ENCODE results near the gene LAPTM5. TPM values are rescaled to one million over a fixed set of nuclear protein-coding genes. Genes with fewer than 3 reads are reported as not detected.
A peak's percentile ranks its signal among the peaks of the same experiment; 100 is the strongest.

LAPTM5 gene
- total and polyA plus RNA-seq, 5 donors from 2014 or later = 552 to 687 (median 589) TPM

- Mint-ChIP-seq H3K9me3 (no peaks in the 10 kb centered on the region), H3K36me3 (no peaks in the 10 kb centered on the region), H3K27me3 (peaks cover 4% of the 10 kb centered on the region), H3K27ac (no peak overlapping the region), H3K4me3 (no peak overlapping the region), H3K4me1 (no peaks in the 10 kb centered on the region)
- H3K36me3 ChIP-seq (ENCODE audit: control insufficient read depth, insufficient read depth, low read length) = no peaks in the 10 kb centered on the region
- H3K27me3 ChIP-seq (ENCODE audit: control insufficient read depth, insufficient read depth, low read length) = no peaks in the 10 kb centered on the region
- ATAC-seq (ENCODE audit: low read depth in 2 of 2) (no peak), DNase-seq (no peak)
- no peak overlapping the region for H3K4me3 ChIP-seq (ENCODE audit: low read depth, low read length)
- no peaks in the 10 kb centered on the region for H3K4me1 ChIP-seq (ENCODE audit: control insufficient read depth, insufficient read depth, low read length, poor library complexity, severe bottlenecking)
- H3K27ac ChIP-seq (ENCODE audit: insufficient read depth, low read length, poor library complexity, severe bottlenecking) = no peak overlapping the region
- H3K9me3 ChIP-seq (ENCODE audit: control insufficient read depth in 2 of 2, low read length in 2 of 2) = no peaks in the 10 kb centered on the region
Observed at GRCh38 chr1:30700528-30701257, 56.9 kb downstream of the LAPTM5 start.

- Mint-ChIP-seq H3K36me3 (no peaks in the 10 kb centered on the region), H3K4me1 (no peaks in the 10 kb centered on the region), H3K27me3 (peaks cover 4% of the 10 kb centered on the region), H3K4me3 (no peak overlapping the region), H3K9me3 (no peaks in the 10 kb centered on the region), H3K27ac (no peak overlapping the region)
- H3K9me3 ChIP-seq (ENCODE audit: control insufficient read depth in 2 of 2, low read length in 2 of 2) = no peaks in the 10 kb centered on the region
- ATAC-seq (ENCODE audit: low read depth in 2 of 2) (no peak), DNase-seq (no peak)
- no peaks in the 10 kb centered on the region for H3K4me1 ChIP-seq (ENCODE audit: control insufficient read depth, insufficient read depth, low read length, poor library complexity, severe bottlenecking)
- H3K36me3 ChIP-seq (ENCODE audit: control insufficient read depth, insufficient read depth, low read length) = no peaks in the 10 kb centered on the region
- no peaks in the 10 kb centered on the region for H3K27me3 ChIP-seq (ENCODE audit: control insufficient read depth, insufficient read depth, low read length)
- no peak overlapping the region for H3K27ac ChIP-seq (ENCODE audit: insufficient read depth, low read length, poor library complexity, severe bottlenecking)
- no peak overlapping the region for H3K4me3 ChIP-seq (ENCODE audit: low read depth, low read length)
Observed at GRCh38 chr1:30699762-30700161, 57.8 kb downstream of the LAPTM5 start.

- Mint-ChIP-seq H3K4me1 (no peaks in the 10 kb centered on the region), H3K9me3 (no peaks in the 10 kb centered on the region), H3K27ac (peak overlapping the region in 1 of 3 donors; percentile 44), H3K4me3 (no peak overlapping the region), H3K27me3 (peaks cover 4% of the 10 kb centered on the region), H3K36me3 (no peaks in the 10 kb centered on the region)
- no peak for ATAC-seq (ENCODE audit: low read depth in 2 of 2)
- DNase-seq = no peak
- Histone ChIP-seq H3K4me1 (ENCODE audit: control insufficient read depth, insufficient read depth, low read length, poor library complexity, severe bottlenecking) (no peaks in the 10 kb centered on the region), H3K9me3 (ENCODE audit: control insufficient read depth in 2 of 2, low read length in 2 of 2) (no peaks in the 10 kb centered on the region), H3K27me3 (ENCODE audit: control insufficient read depth, insufficient read depth, low read length) (no peaks in the 10 kb centered on the region), H3K36me3 (ENCODE audit: control insufficient read depth, insufficient read depth, low read length) (no peaks in the 10 kb centered on the region), H3K27ac (ENCODE audit: insufficient read depth, low read length, poor library complexity, severe bottlenecking) (no peak overlapping the region), H3K4me3 (ENCODE audit: low read depth, low read length) (no peak overlapping the region)
Observed at GRCh38 chr1:30698401-30698981, 59.1 kb downstream of the LAPTM5 start.

- Histone ChIP-seq H3K27me3 (ENCODE audit: control insufficient read depth, insufficient read depth, low read length) (no peaks in the 10 kb centered on the region), H3K4me3 (ENCODE audit: low read depth, low read length) (no peak overlapping the region), H3K4me1 (ENCODE audit: control insufficient read depth, insufficient read depth, low read length, poor library complexity, severe bottlenecking) (no peaks in the 10 kb centered on the region), H3K9me3 (ENCODE audit: control insufficient read depth in 2 of 2, low read length in 2 of 2) (no peaks in the 10 kb centered on the region), H3K27ac (ENCODE audit: insufficient read depth, low read length, poor library complexity, severe bottlenecking) (no peak overlapping the region), H3K36me3 (ENCODE audit: control insufficient read depth, insufficient read depth, low read length) (no peaks in the 10 kb centered on the region)
- no peaks in the 10 kb centered on the region for H3K9me3 Mint-ChIP-seq
- DNase-seq (no peak), ATAC-seq (ENCODE audit: low read depth in 2 of 2) (no peak)
- no peaks in the 10 kb centered on the region for H3K36me3 Mint-ChIP-seq
- H3K27me3 Mint-ChIP-seq = peaks cover 7% of the 10 kb centered on the region
- H3K27ac Mint-ChIP-seq = peak overlapping the region in 1 of 3 donors; percentile 44
- no peak overlapping the region for H3K4me3 Mint-ChIP-seq
- no peaks in the 10 kb centered on the region for H3K4me1 Mint-ChIP-seq
Observed at GRCh38 chr1:30697571-30698376, 59.8 kb downstream of the LAPTM5 start.

GRCh38 chr1:30696831-30697230 is 60.7 kb downstream of the LAPTM5 start:
- Mint-ChIP-seq H3K4me1 (peaks cover 0 to 3% (median 0%) of the 10 kb centered on the region in 4 donors), H3K27me3 (peaks cover 11% of the 10 kb centered on the region), H3K4me3 (no peak overlapping the region), H3K9me3 (no peaks in the 10 kb centered on the region), H3K27ac (no peak overlapping the region), H3K36me3 (no peaks in the 10 kb centered on the region)
- no peak overlapping the region for H3K4me3 ChIP-seq (ENCODE audit: low read depth, low read length)
- no peak for ATAC-seq (ENCODE audit: low read depth in 2 of 2)
- no peaks in the 10 kb centered on the region for H3K4me1 ChIP-seq (ENCODE audit: control insufficient read depth, insufficient read depth, low read length, poor library complexity, severe bottlenecking)
- H3K9me3 ChIP-seq (ENCODE audit: control insufficient read depth in 2 of 2, low read length in 2 of 2) = no peaks in the 10 kb centered on the region
- no peak overlapping the region for H3K27ac ChIP-seq (ENCODE audit: insufficient read depth, low read length, poor library complexity, severe bottlenecking)
- no peak for DNase-seq
- no peaks in the 10 kb centered on the region for H3K36me3 ChIP-seq (ENCODE audit: control insufficient read depth, insufficient read depth, low read length)
- H3K27me3 ChIP-seq (ENCODE audit: control insufficient read depth, insufficient read depth, low read length) = no peaks in the 10 kb centered on the region

- Mint-ChIP-seq H3K4me1 (peaks cover 0 to 5% (median 0%) of the 10 kb centered on the region in 4 donors), H3K9me3 (no peaks in the 10 kb centered on the region), H3K4me3 (no peak overlapping the region), H3K27me3 (peaks cover 15% of the 10 kb centered on the region), H3K36me3 (no peaks in the 10 kb centered on the region), H3K27ac (no peak overlapping the region)
- H3K4me3 ChIP-seq (ENCODE audit: low read depth, low read length) = no peak overlapping the region
- no peak overlapping the region for H3K27ac ChIP-seq (ENCODE audit: insufficient read depth, low read length, poor library complexity, severe bottlenecking)
- ATAC-seq (ENCODE audit: low read depth in 2 of 2) = no peak
- no peak for DNase-seq
- H3K9me3 ChIP-seq (ENCODE audit: control insufficient read depth in 2 of 2, low read length in 2 of 2) = no peaks in the 10 kb centered on the region
- H3K27me3 ChIP-seq (ENCODE audit: control insufficient read depth, insufficient read depth, low read length) = no peaks in the 10 kb centered on the region
- no peaks in the 10 kb centered on the region for H3K36me3 ChIP-seq (ENCODE audit: control insufficient read depth, insufficient read depth, low read length)
- H3K4me1 ChIP-seq (ENCODE audit: control insufficient read depth, insufficient read depth, low read length, poor library complexity, severe bottlenecking) = no peaks in the 10 kb centered on the region
Observed at GRCh38 chr1:30695439-30695841, 62.1 kb downstream of the LAPTM5 start.

- Histone ChIP-seq H3K27me3 (ENCODE audit: control insufficient read depth, insufficient read depth, low read length) (no peaks in the 10 kb centered on the region), H3K9me3 (ENCODE audit: control insufficient read depth in 2 of 2, low read length in 2 of 2) (no peaks in the 10 kb centered on the region), H3K4me1 (ENCODE audit: control insufficient read depth, insufficient read depth, low read length, poor library complexity, severe bottlenecking) (no peaks in the 10 kb centered on the region), H3K36me3 (ENCODE audit: control insufficient read depth, insufficient read depth, low read length) (no peaks in the 10 kb centered on the region), H3K4me3 (ENCODE audit: low read depth, low read length) (no peak overlapping the region), H3K27ac (ENCODE audit: insufficient read depth, low read length, poor library complexity, severe bottlenecking) (no peak overlapping the region)
- ATAC-seq (ENCODE audit: low read depth in 2 of 2) = no peak
- no peaks in the 10 kb centered on the region for H3K9me3 Mint-ChIP-seq
- no peak overlapping the region for H3K4me3 Mint-ChIP-seq
- no peak for DNase-seq
- H3K27me3 Mint-ChIP-seq = peaks cover 20% of the 10 kb centered on the region
- H3K36me3 Mint-ChIP-seq = no peaks in the 10 kb centered on the region
- H3K27ac Mint-ChIP-seq = peak overlapping the region in 1 of 3 donors; percentile 59
- H3K4me1 Mint-ChIP-seq = peaks cover 0 to 9% (median 1%) of the 10 kb centered on the region in 4 donors
Observed at GRCh38 chr1:30694280-30695175, 63.0 kb downstream of the LAPTM5 start.
